DMS 273 (cell line): Measurements from ENCODE around the gene INCENP.
A peak's percentile ranks its signal among the peaks of the same experiment; 100 is the strongest.

ENCODE experiments used
- DNase-seq: peaks from one replicate; lab custom pipeline; 2025; ENCODE audit not compliant: unreplicated experiment; lab: John Stamatoyannopoulos, UW

Gene INCENP

GRCh38 chr11:62124186-62125113, 639 bp downstream of the INCENP start:
- peak; percentile 52 for DNase-seq

- no peak for DNase-seq
Observed at GRCh38 chr11:62125316-62125715, 1.5 kb downstream of the INCENP start.

GRCh38 chr11:62125881-62126280, 2.1 kb downstream of the INCENP start:
- no peak for DNase-seq

GRCh38 chr11:62127426-62127825, 3.6 kb downstream of the INCENP start:
- DNase-seq: no peak

GRCh38 chr11:62127941-62128770, 4.3 kb downstream of the INCENP start:
- DNase-seq: no peak

- DNase-seq: no peak
Observed at GRCh38 chr11:62128835-62129234, 5.0 kb downstream of the INCENP start.

- DNase-seq: no peak
Observed at GRCh38 chr11:62129590-62130282, 5.9 kb downstream of the INCENP start.

GRCh38 chr11:62130283-62131169, 6.7 kb downstream of the INCENP start:
- no peak for DNase-seq

- DNase-seq: no peak
Observed at GRCh38 chr11:62131170-62131464, 7.3 kb downstream of the INCENP start.

- DNase-seq: no peak
Observed at GRCh38 chr11:62132191-62132590, 8.4 kb downstream of the INCENP start.

GRCh38 chr11:62132689-62133293, 9.0 kb downstream of the INCENP start:
- no peak for DNase-seq

- peak; percentile 11 for DNase-seq
Observed at GRCh38 chr11:62133328-62134065, 9.7 kb downstream of the INCENP start.

GRCh38 chr11:62137276-62137861, 13.6 kb downstream of the INCENP start:
- peak; percentile 83 for DNase-seq

- no peak for DNase-seq
Observed at GRCh38 chr11:62137881-62138629, 14.2 kb downstream of the INCENP start.

- DNase-seq: no peak
Observed at GRCh38 chr11:62138630-62139425, 15.0 kb downstream of the INCENP start.

- DNase-seq: no peak
Observed at GRCh38 chr11:62139526-62140303, 15.9 kb downstream of the INCENP start.
